HepG2 (cell line): ENCODE results near the gene MAPK8IP3. TPM values are rescaled to one million over a fixed set of nuclear protein-coding genes. Genes with fewer than 3 reads are reported as not detected.

ENCODE experiments used
- AGO2 ChIP-seq: fragments of 200-400 bp; formaldehyde crosslinking; optimal IDR thresholded peaks from 2 replicates; pipeline ENCODE3; 2017; ENCODE audit warnings: mild to moderate bottlenecking, low read depth, low read length, moderate library complexity
- CTCF ChIP-seq: sonication (generic); formaldehyde crosslinking; IDR thresholded peaks from 2 replicates; pipeline ENCODE4 v1.5.0; 2020; ENCODE audit warnings: mild to moderate bottlenecking, missing genetic modification reagents, moderate library complexity
- FOXK2 ChIP-seq: fragments of 450-650 bp; IDR thresholded peaks from 2 replicates; pipeline ENCODE4 v1.6.1; 2016
- GATAD2A ChIP-seq: IDR thresholded peaks from 2 replicates; pipeline ENCODE4 v1.6.1; 2016
- HDAC1 ChIP-seq: sonication (generic); formaldehyde crosslinking; IDR thresholded peaks from 2 replicates; pipeline ENCODE4 v1.5.1; 2020; ENCODE audit warnings: mild to moderate bottlenecking, missing genetic modification reagents
- HHEX ChIP-seq: IDR thresholded peaks from 2 replicates; pipeline ENCODE4 v1.6.1; 2016; ENCODE audit warnings: control low read depth
- REXO4 ChIP-seq: sonication (generic); formaldehyde crosslinking; IDR thresholded peaks from 2 replicates; pipeline ENCODE4 v1.8.0; 2022; ENCODE audit warnings: missing genetic modification reagents, mild to moderate bottlenecking, borderline replicate concordance
- RFX3 ChIP-seq: IDR thresholded peaks from 2 replicates; pipeline ENCODE4 v1.6.1; 2016; ENCODE audit warnings: missing biosample characterization, missing genetic modification reagents
- SIN3A ChIP-seq: IDR thresholded peaks from 2 replicates; pipeline ENCODE4 v1.6.1; 2011; ENCODE audit warnings: low read depth, mild to moderate bottlenecking, control low read depth, low read length, borderline replicate concordance
- SMARCC2 ChIP-seq: fragments of 450-650 bp; IDR thresholded peaks from 2 replicates; pipeline ENCODE4 v1.6.1; 2017; ENCODE audit warnings: antibody characterized with exemption, mild to moderate bottlenecking
- SPEN ChIP-seq: sonication (generic); formaldehyde crosslinking; IDR thresholded peaks from 2 replicates; pipeline ENCODE4 v1.5.1; 2020; ENCODE audit warnings: low read depth, mild to moderate bottlenecking, missing genetic modification reagents
- TEF ChIP-seq: sonication (generic); formaldehyde crosslinking; IDR thresholded peaks from 2 replicates; pipeline ENCODE4 v1.5.0; 2020; ENCODE audit warnings: missing genetic modification reagents
- YEATS4 ChIP-seq: sonication (generic); formaldehyde crosslinking; IDR thresholded peaks from 2 replicates; pipeline ENCODE4 v1.4.0; 2020; ENCODE audit warnings: missing genetic modification reagents, borderline replicate concordance
- ZBTB40 ChIP-seq, 2 experiments: fragments of 450-650 bp in 1 of 2; sonication (generic) in 1 of 2; formaldehyde crosslinking in 1 of 2; IDR thresholded peaks; 2 replicates each; pipeline versions ENCODE4 v1.6.1 to v1.8.0; 2016 to 2022; ENCODE audit warnings: antibody characterized with exemption in 1 of 2, mild to moderate bottlenecking in 1 of 2, missing genetic modification reagents in 1 of 2
- ZBTB7A ChIP-seq: sonication (generic); formaldehyde crosslinking; IDR thresholded peaks from 2 replicates; pipeline ENCODE4 v1.8.0; 2022; ENCODE audit warnings: mild to moderate bottlenecking, missing genetic modification reagents
- ZNF224 ChIP-seq: sonication (generic); formaldehyde crosslinking; IDR thresholded peaks from 2 replicates; pipeline ENCODE4 v1.5.0; 2020; ENCODE audit warnings: mild to moderate bottlenecking, missing genetic modification reagents
- ZNF354B ChIP-seq: sonication (generic); formaldehyde crosslinking; IDR thresholded peaks from 2 replicates; pipeline ENCODE4 v1.8.0; 2022; ENCODE audit warnings: mild to moderate bottlenecking, missing genetic modification reagents
- ZNF552 ChIP-seq: sonication (generic); formaldehyde crosslinking; IDR thresholded peaks from 2 replicates; pipeline ENCODE4 v1.9.0; 2022; ENCODE audit warnings: missing genetic modification reagents, mild to moderate bottlenecking, borderline replicate concordance
- ZNF569 ChIP-seq: sonication (generic); formaldehyde crosslinking; IDR thresholded peaks from 2 replicates; pipeline ENCODE4 v1.5.0; 2020; ENCODE audit warnings: mild to moderate bottlenecking, missing genetic modification reagents, moderate library complexity, borderline replicate concordance
- polyA plus RNA-seq, 8 experiments: library from polyadenylated mRNA; depleted of rRNA in 3 of 8; stranded (reverse) in 7 of 8; unstranded in 1 of 8; fragments of >200 nt; fragmentation: Illumina TruSeq in 4 of 8; extraction: Trizol in 4 of 8; gene quantifications; 2 replicates each; pipeline versions ENCODE4 v1.2.1 to v1.2.3, GENCODE V29; 2011 to 2016; ENCODE audit warnings: low read depth in 4 of 8, missing spikeins in 1 of 8, mixed read lengths in 1 of 8; ENCODE audit not compliant: insufficient read depth in 1 of 8
- total RNA-seq, 5 experiments: library from RNA; depleted of rRNA; stranded (reverse); fragments of >200 nt; fragmentation: Illumina TruSeq; extraction: Trizol; gene quantifications; 2 replicates each; pipeline ENCODE4 v1.2.3, GENCODE V29; 2016; ENCODE audit warnings: low read depth in 1 of 5

MAPK8IP3 gene
- total and polyA plus RNA-seq, 2 of the 13 experiments (the other 11 are each of a cell fraction or from before 2014, with no cell fraction given): 25.1 to 41.7 TPM

DNA sequence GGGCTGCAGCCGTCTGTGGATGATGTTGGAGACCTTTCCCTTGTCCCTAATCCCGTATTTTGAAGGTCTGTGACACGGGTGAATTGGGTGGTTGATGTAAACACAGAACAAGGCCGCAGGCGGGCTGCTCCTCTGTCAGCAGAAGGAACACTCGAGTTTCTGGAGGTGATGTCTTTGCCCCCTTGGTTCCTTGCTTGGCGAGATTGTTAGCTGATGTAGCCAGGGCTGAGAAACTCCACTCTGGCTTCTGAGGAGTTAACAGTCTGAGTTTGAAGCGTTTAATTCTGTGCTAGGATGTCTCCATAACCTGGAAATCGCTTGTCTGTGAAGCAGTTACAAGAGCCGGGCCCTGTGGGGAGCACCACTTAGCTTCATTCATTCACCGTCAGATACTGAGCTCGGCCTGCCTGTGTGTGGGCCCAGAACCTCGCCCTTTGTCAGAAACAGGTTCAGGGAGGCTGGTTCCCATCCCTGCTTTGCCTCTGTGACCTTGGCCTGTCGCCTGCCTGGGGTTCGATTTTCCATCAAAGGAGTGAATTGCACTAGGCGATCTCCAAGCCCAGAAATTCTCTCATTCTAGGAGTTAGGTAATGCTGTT lies 1.3 kb downstream of the MAPK8IP3 start (continued):
- TF ChIP-seq CTCF (CRISPR knock-in tag) (0 out of 2 replicates have a peak, but pooled peaks have one; percentile 8), ZBTB40 (IDR thresholded peaks at IDR 0.05) (no peak), ZBTB40 (CRISPR knock-in tag; IDR thresholded peaks at IDR 0.05) (no peak; the same call in 1 of the 2 replicates), RFX3 (CRISPR knock-in tag) (no peak), ZNF224 (CRISPR knock-in tag) (0 out of 2 replicates have a peak, but pooled peaks have one; percentile 24), AGO2 (no peak), SMARCC2 (no peak), FOXK2 (no peak), HDAC1 (CRISPR knock-in tag) (peak; percentile 34; the same call in 1 of the 2 replicates), TEF (no peak), SPEN (CRISPR knock-in tag) (0 out of 2 replicates have a peak, but pooled peaks have one; percentile 26), YEATS4 (CRISPR knock-in tag) (no peak), SIN3A (no peak), HHEX (CRISPR knock-in tag) (no peak), GATAD2A (CRISPR knock-in tag) (peak; percentile 43; the same call in 1 of the 2 replicates), ZNF569 (CRISPR knock-in tag) (no peak), ZNF354B (CRISPR knock-in tag) (no peak), REXO4 (CRISPR knock-in tag) (no peak), ZBTB7A (CRISPR knock-in tag) (no peak), ZNF552 (CRISPR knock-in tag) (no peak)
